HepG2 (cell line): ENCODE data around the gene EFNA2. TPM values are rescaled to one million over a fixed set of nuclear protein-coding genes. Genes with fewer than 3 reads are reported as not detected.

Source experiments
- CCAR2 ChIP-seq: fragments of 200-400 bp; formaldehyde crosslinking; optimal IDR thresholded peaks from 2 replicates; pipeline ENCODE3; 2018; ENCODE audit warnings: low read depth, mild to moderate bottlenecking, low read length, moderate library complexity
- EP300 ChIP-seq, 3 experiments: sonication (generic) in 1 of 3; formaldehyde crosslinking in 1 of 3; IDR thresholded peaks; 2 replicates each; pipeline versions ENCODE4 v1.5.1 to v1.6.1; 2011 to 2020; ENCODE audit warnings: low read depth in 2 of 3, low read length in 2 of 3, borderline replicate concordance in 1 of 3, improper control_type of control experiment in 1 of 3, mild to moderate bottlenecking in 1 of 3, missing genetic modification reagents in 1 of 3, moderate library complexity in 1 of 3
- EZH2 ChIP-seq: conservative IDR thresholded peaks from 2 replicates; pipeline ENCODE4 v1.6.1; 2012; ENCODE audit warnings: mild to moderate bottlenecking, low read depth, low read length, moderate library complexity
- FOXK1 ChIP-seq: sonication (generic); formaldehyde crosslinking; IDR thresholded peaks from 2 replicates; pipeline ENCODE4 v1.4.0; 2020; ENCODE audit warnings: low read depth, missing genetic modification reagents, borderline replicate concordance
- GTF3A ChIP-seq: sonication (generic); formaldehyde crosslinking; conservative IDR thresholded peaks from 2 replicates; pipeline ENCODE4 v1.4.0; 2020; ENCODE audit warnings: mild to moderate bottlenecking, missing genetic modification reagents
- HCFC1 ChIP-seq: fragments of 150-350 bp; IDR thresholded peaks from 2 replicates; pipeline ENCODE4 v1.6.1; 2014; ENCODE audit warnings: low read depth, low read length
- KDM2A ChIP-seq: sonication (generic); formaldehyde crosslinking; IDR thresholded peaks from 2 replicates; pipeline ENCODE4 v1.4.0; 2020; ENCODE audit warnings: low read depth, missing genetic modification reagents, borderline replicate concordance
- MED8 ChIP-seq: sonication (generic); formaldehyde crosslinking; IDR thresholded peaks from 2 replicates; pipeline ENCODE4 v1.8.1; 2023; ENCODE audit warnings: mild to moderate bottlenecking, missing genetic modification reagents; ENCODE audit not compliant: insufficient replicate concordance
- PAWR ChIP-seq: sonication (generic); formaldehyde crosslinking; IDR thresholded peaks from 2 replicates; pipeline ENCODE4 v1.4.0; 2020; ENCODE audit warnings: missing genetic modification reagents, mild to moderate bottlenecking, borderline replicate concordance
- SP2 ChIP-seq: sonication (generic); formaldehyde crosslinking; IDR thresholded peaks from 2 replicates; pipeline ENCODE4 v1.5.1; 2020; ENCODE audit warnings: mild to moderate bottlenecking, missing genetic modification reagents
- ZNF562 ChIP-seq: sonication (generic); formaldehyde crosslinking; IDR thresholded peaks from 2 replicates; pipeline ENCODE4 v1.8.0; 2022; ENCODE audit warnings: missing genetic modification reagents, borderline replicate concordance
- ZNF780A ChIP-seq: sonication (generic); formaldehyde crosslinking; IDR thresholded peaks from 2 replicates; pipeline ENCODE4 v1.8.0; 2022; ENCODE audit warnings: mild to moderate bottlenecking, missing genetic modification reagents, moderate library complexity
- polyA plus RNA-seq, 8 experiments: library from polyadenylated mRNA; depleted of rRNA in 3 of 8; stranded (reverse) in 7 of 8; unstranded in 1 of 8; fragments of >200 nt; fragmentation: Illumina TruSeq in 4 of 8; extraction: Trizol in 4 of 8; gene quantifications; 2 replicates each; pipeline versions ENCODE4 v1.2.1 to v1.2.3, GENCODE V29; 2011 to 2016; ENCODE audit warnings: low read depth in 4 of 8, missing spikeins in 1 of 8, mixed read lengths in 1 of 8; ENCODE audit not compliant: insufficient read depth in 1 of 8
- total RNA-seq, 5 experiments: library from RNA; depleted of rRNA; stranded (reverse); fragments of >200 nt; fragmentation: Illumina TruSeq; extraction: Trizol; gene quantifications; 2 replicates each; pipeline ENCODE4 v1.2.3, GENCODE V29; 2016; ENCODE audit warnings: low read depth in 1 of 5
- TF ChIP-seq, protein P1 (sequence below): sonication (generic); formaldehyde crosslinking; IDR thresholded peaks from 2 replicates; pipeline ENCODE4 v1.4.0; 2020; ENCODE audit warnings: missing genetic modification reagents
- TF ChIP-seq, protein P2 (sequence below): IDR thresholded peaks from 2 replicates; pipeline ENCODE4 v1.4.0; 2020; ENCODE audit warnings: mild to moderate bottlenecking, missing genetic modification reagents
- TF ChIP-seq, protein P3 (sequence below): sonication (generic); formaldehyde crosslinking; IDR thresholded peaks from 2 replicates; pipeline ENCODE4 v1.4.0; 2020; ENCODE audit warnings: mild to moderate bottlenecking, missing genetic modification reagents

Gene EFNA2
- total and polyA plus RNA-seq, 2 of the 13 experiments (the other 11 are each of a cell fraction or from before 2014, with no cell fraction given): 6.0 to 9.9 TPM

DNA sequence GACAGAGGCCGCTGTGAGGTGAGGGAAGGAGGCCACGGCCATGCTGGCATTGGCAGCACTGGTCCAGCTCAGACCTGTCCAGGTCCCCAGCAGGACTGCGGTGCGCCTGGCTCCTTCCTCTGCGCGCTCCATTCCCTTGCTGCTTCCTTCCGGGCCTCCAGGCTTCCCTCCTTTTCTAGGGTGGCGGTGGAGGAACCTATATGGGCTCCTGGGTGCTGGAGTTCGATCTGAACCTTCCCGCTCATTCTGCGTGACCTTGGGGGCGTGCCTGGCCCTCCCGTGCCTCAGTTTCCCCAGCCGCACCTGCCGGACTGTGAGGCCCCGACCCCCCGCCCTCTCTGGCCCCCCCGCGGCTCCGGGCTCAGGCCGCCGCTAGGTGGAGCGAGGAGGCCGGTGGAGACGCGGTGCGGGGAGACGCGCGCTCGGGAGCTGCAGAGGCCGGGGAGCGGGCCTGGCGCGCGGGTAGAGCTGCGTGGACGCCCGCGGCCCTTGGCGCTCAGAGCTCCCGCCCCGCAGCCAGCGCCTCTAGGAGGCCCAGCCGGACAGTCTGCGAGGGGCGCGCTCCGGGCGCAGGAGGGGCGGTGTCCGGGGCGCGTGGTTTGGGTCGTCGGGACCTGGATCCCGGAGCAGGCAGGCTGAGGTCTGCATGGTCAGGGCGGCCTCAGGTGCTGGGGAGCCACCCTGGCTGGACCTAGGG is 29.9 kb downstream of the EFNA2 start (continued):
- TF ChIP-seq FOXK1 (CRISPR knock-in tag): 0 out of 2 replicates have a peak, but pooled peaks have one; percentile 46
- no peak for TF ChIP-seq HCFC1
- TF ChIP-seq, protein P1, sequence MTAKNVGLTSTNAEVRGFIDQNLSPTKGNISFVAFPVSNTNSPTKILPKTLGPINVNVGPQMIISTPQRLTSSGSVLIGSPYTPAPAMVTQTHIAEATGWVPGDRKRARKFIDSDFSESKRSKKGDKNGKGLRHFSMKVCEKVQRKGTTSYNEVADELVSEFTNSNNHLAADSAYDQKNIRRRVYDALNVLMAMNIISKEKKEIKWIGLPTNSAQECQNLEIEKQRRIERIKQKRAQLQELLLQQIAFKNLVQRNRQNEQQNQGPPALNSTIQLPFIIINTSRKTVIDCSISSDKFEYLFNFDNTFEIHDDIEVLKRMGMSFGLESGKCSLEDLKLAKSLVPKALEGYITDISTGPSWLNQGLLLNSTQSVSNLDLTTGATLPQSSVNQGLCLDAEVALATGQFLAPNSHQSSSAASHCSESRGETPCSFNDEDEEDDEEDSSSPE: peak; percentile 59; the same call in 1 of the 2 replicates
- TF ChIP-seq EP300 (IDR thresholded peaks at IDR 0.05; ENCODE audit: low read depth in 2 of 2, low read length in 2 of 2): no peak
- no peak for TF ChIP-seq EP300 (CRISPR knock-in tag; IDR thresholded peaks at IDR 0.05; ENCODE audit: borderline replicate concordance)
- no peak for TF ChIP-seq CCAR2
- peak; percentile 91 for TF ChIP-seq KDM2A (CRISPR knock-in tag)
- TF ChIP-seq, protein P2, sequence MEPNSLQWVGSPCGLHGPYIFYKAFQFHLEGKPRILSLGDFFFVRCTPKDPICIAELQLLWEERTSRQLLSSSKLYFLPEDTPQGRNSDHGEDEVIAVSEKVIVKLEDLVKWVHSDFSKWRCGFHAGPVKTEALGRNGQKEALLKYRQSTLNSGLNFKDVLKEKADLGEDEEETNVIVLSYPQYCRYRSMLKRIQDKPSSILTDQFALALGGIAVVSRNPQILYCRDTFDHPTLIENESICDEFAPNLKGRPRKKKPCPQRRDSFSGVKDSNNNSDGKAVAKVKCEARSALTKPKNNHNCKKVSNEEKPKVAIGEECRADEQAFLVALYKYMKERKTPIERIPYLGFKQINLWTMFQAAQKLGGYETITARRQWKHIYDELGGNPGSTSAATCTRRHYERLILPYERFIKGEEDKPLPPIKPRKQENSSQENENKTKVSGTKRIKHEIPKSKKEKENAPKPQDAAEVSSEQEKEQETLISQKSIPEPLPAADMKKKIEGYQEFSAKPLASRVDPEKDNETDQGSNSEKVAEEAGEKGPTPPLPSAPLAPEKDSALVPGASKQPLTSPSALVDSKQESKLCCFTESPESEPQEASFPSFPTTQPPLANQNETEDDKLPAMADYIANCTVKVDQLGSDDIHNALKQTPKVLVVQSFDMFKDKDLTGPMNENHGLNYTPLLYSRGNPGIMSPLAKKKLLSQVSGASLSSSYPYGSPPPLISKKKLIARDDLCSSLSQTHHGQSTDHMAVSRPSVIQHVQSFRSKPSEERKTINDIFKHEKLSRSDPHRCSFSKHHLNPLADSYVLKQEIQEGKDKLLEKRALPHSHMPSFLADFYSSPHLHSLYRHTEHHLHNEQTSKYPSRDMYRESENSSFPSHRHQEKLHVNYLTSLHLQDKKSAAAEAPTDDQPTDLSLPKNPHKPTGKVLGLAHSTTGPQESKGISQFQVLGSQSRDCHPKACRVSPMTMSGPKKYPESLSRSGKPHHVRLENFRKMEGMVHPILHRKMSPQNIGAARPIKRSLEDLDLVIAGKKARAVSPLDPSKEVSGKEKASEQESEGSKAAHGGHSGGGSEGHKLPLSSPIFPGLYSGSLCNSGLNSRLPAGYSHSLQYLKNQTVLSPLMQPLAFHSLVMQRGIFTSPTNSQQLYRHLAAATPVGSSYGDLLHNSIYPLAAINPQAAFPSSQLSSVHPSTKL (CRISPR knock-in tag): 0 out of 2 replicates have a peak, but pooled peaks have one; percentile 20
- no peak for TF ChIP-seq GTF3A (CRISPR knock-in tag)
- no peak for TF ChIP-seq MED8
- TF ChIP-seq PAWR (CRISPR knock-in tag): no peak
- TF ChIP-seq ZNF780A (CRISPR knock-in tag): no peak
- no peak for TF ChIP-seq ZNF562 (CRISPR knock-in tag)
- no peak for TF ChIP-seq EZH2
- TF ChIP-seq, protein P3, sequence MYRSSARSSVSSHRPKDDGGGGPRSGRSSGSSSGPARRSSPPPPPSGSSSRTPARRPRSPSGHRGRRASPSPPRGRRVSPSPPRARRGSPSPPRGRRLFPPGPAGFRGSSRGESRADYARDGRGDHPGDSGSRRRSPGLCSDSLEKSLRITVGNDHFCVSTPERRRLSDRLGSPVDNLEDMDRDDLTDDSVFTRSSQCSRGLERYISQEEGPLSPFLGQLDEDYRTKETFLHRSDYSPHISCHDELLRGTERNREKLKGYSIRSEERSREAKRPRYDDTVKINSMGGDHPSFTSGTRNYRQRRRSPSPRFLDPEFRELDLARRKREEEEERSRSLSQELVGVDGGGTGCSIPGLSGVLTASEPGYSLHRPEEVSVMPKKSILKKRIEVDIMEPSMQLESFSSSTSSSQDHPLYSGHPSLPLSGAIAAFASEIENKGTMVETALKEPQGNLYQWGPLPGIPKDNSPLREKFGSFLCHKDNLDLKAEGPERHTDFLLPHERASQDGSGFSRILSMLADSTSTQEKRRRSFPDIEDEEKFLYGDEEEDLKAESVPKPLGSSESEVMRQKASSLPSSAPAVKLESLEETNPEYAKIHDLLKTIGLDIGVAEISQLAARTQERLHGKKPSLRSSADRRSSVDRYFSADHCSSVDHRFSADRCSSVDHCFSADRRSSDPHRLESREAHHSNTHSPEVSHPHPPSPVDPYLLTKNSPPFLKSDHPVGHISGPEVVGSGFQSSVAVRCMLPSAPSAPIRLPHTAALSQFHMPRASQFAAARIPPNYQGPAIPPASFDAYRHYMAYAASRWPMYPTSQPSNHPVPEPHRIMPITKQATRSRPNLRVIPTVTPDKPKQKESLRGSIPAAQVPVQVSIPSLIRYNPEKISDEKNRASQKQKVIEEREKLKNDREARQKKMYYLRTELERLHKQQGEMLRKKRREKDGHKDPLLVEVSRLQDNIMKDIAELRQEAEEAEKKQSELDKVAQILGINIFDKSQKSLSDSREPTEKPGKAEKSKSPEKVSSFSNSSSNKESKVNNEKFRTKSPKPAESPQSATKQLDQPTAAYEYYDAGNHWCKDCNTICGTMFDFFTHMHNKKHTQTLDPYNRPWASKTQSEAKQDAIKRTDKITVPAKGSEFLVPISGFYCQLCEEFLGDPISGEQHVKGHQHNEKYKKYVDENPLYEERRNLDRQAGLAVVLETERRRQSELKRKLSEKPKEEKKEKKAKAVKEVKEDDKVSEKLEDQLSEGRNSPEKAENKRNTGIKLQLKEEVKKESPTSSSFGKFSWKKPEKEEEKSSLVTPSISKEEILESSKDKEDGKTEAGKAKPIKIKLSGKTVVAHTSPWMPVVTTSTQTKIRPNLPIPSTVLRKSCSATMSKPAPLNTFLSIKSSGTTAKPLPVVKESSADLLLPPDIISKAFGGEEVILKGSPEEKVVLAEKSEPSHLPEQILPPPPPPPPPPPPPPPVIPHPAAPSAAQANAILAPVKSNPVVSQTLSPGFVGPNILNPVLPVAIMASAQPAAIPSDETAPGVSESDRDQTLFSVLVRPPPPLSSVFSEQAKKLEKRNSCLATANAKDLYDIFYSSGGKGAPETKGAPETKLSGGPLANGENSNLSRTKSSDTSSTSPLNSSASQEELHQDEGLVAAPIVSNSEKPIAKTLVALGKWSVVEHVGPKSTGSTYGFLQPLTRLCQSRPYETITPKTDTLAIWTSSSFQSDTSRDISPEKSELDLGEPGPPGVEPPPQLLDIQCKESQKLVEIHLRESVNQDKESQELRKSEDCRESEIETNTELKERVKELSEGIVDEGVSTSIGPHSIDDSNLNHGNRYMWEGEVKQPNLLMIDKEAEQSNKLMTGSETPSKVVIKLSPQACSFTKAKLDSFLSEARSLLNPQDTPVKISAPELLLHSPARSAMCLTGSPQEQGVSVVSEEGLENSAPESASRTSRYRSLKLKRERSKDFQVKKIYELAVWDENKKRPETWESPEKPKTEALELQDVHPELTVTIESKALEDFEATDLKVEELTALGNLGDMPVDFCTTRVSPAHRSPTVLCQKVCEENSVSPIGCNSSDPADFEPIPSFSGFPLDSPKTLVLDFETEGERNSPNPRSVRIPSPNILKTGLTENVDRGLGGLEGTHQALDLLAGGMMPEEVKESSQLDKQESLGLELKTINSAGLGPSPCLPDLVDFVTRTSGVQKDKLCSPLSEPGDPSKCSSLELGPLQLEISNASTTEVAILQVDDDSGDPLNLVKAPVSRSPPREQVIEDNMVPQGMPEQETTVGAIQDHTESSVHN (CRISPR knock-in tag): 0 out of 2 replicates have a peak, but pooled peaks have one; percentile 36
- TF ChIP-seq SP2 (CRISPR knock-in tag): no peak
